SK-N-SH (cell line): ENCODE data around the gene ZNF341. TPM values are rescaled to one million over a fixed set of nuclear protein-coding genes. Genes with fewer than 3 reads are reported as not detected.

ENCODE experiments used
- CTCF ChIA-PET: fragments of 300-600, 350-600 bp; formaldehyde crosslinking; extraction: SDS; loops from one replicate; lab custom pipeline; 2021; lab: Yijun Ruan, JAX
- POLR2A ChIA-PET: fragments of 350-600 bp; sonication (Branson Sonifier 250); formaldehyde crosslinking; extraction: SDS; loops from one replicate; lab custom pipeline; 2020; ENCODE audit warnings: antibody characterized with exemption, inconsistent platforms; lab: Yijun Ruan, JAX
- DNase-seq: peaks from one replicate; pipeline ENCODE4 v3.0.0; 2012
- H2AFZ ChIP-seq: fragments of 200-600 bp; sonication (generic); 2 replicates; pipeline ENCODE4 v1.8.1; 2016; ENCODE audit warnings: antibody characterized with exemption, mild to moderate bottlenecking, low read depth
- H3F3A ChIP-seq: fragments of 200-600 bp; sonication (generic); replicated peaks from 2 replicates; pipeline ENCODE3; 2016; ENCODE audit warnings: antibody characterized with exemption, mild to moderate bottlenecking; ENCODE audit not compliant: insufficient read depth
- H3K27ac ChIP-seq, 2 experiments: fragments of 200-500 bp in 1 of 2; fragments of 200-600 bp in 1 of 2; sonication (Bioruptor generic) in 1 of 2; sonication (generic), shearing (Covaris generic) in 1 of 2; 2 replicates each; pipeline versions ENCODE4 v1.5.1 to v1.6.1; 2014 to 2016; ENCODE audit warnings: low read depth in 2 of 2, inconsistent platforms in 1 of 2, low read length in 1 of 2, mild to moderate bottlenecking in 1 of 2, mixed read lengths in 1 of 2
- H3K27me3 ChIP-seq: fragments of 200-600 bp; sonication (generic), shearing (Covaris generic); 2 replicates; pipeline ENCODE4 v1.6.1; 2016; ENCODE audit warnings: mixed run types; ENCODE audit not compliant: insufficient read depth
- H3K36me3 ChIP-seq, 2 experiments: fragments of 200-500 bp in 1 of 2; fragments of 200-600 bp in 1 of 2; sonication (Bioruptor generic) in 1 of 2; sonication (generic) in 1 of 2; replicated peaks in 1 of 2; 2 replicates each; pipeline versions ENCODE3 to v1.5.1; 2014 to 2016; ENCODE audit warnings: low read length in 1 of 2, mild to moderate bottlenecking in 1 of 2; ENCODE audit not compliant: insufficient read depth in 2 of 2, control insufficient read depth in 1 of 2
- H3K4me1 ChIP-seq, 2 experiments: fragments of 200-500 bp in 1 of 2; fragments of 200-600 bp in 1 of 2; sonication (Bioruptor generic) in 1 of 2; sonication (generic), shearing (Covaris generic) in 1 of 2; 2 replicates each; pipeline versions ENCODE4 v1.5.1 to v1.6.1; 2014 to 2016; ENCODE audit warnings: low read depth in 1 of 2, low read length in 1 of 2, mixed run types in 1 of 2; ENCODE audit not compliant: insufficient read depth in 2 of 2, control insufficient read depth in 1 of 2
- H3K4me2 ChIP-seq: fragments of 200-600 bp; sonication (generic), shearing (Covaris generic); 2 replicates; pipeline ENCODE4 v1.6.1; 2017; ENCODE audit warnings: mixed run types
- H3K4me3 ChIP-seq, 2 experiments: fragments of 200-500 bp in 1 of 2; fragments of 200-600 bp in 1 of 2; sonication (Bioruptor generic) in 1 of 2; sonication (generic), shearing (Covaris generic) in 1 of 2; 2 replicates each; pipeline versions ENCODE4 v1.5.1 to v1.8.1; 2014 to 2016; ENCODE audit warnings: low read depth in 2 of 2, inconsistent platforms in 1 of 2, low read length in 1 of 2, mild to moderate bottlenecking in 1 of 2, mixed read lengths in 1 of 2, moderate library complexity in 1 of 2
- H3K79me2 ChIP-seq: fragments of 200-600 bp; sonication (generic); 2 replicates; pipeline ENCODE4 v1.8.1; 2017; ENCODE audit warnings: mild to moderate bottlenecking; ENCODE audit not compliant: insufficient read depth
- H3K9ac ChIP-seq: fragments of 200-600 bp; sonication (generic); 2 replicates; pipeline ENCODE4 v1.6.1; 2017; ENCODE audit warnings: mixed run types
- H3K9me2 ChIP-seq: fragments of 200-600 bp; sonication (generic); 2 replicates; pipeline ENCODE4 v1.6.1; 2017; ENCODE audit warnings: mixed run types
- H3K9me3 ChIP-seq: fragments of 200-600 bp; sonication (generic); 2 replicates; pipeline ENCODE4 v1.6.1; 2017; ENCODE audit warnings: mixed run types, mild to moderate bottlenecking, moderate library complexity
- H4K20me1 ChIP-seq: fragments of 200-600 bp; sonication (generic); 2 replicates; pipeline ENCODE4 v1.6.1; 2017; ENCODE audit warnings: mild to moderate bottlenecking, mixed run types; ENCODE audit not compliant: insufficient read depth
- CHD2 ChIP-seq: fragments of 150-350 bp; IDR thresholded peaks from 2 replicates; pipeline ENCODE4 v1.6.1; 2018; ENCODE audit warnings: low read length; ENCODE audit not compliant: partially characterized antibody
- ELF1 ChIP-seq: IDR thresholded peaks from 2 replicates; pipeline ENCODE4 v1.4.0; 2012
- EZH2phosphoT487 ChIP-seq: fragments of 200-600 bp; sonication (generic); IDR thresholded peaks from 2 replicates; pipeline ENCODE4 v1.6.1; 2017; ENCODE audit warnings: low read depth, mixed run types, mild to moderate bottlenecking, antibody characterized with exemption, moderate library complexity, borderline replicate concordance
- FOSL2 ChIP-seq: IDR thresholded peaks from 2 replicates; pipeline ENCODE4 v1.4.0; 2012; ENCODE audit warnings: low read depth, mild to moderate bottlenecking, moderate library complexity, borderline replicate concordance
- FOXJ3 ChIP-seq: sonication (generic); formaldehyde crosslinking; IDR thresholded peaks from 2 replicates; pipeline ENCODE4 v1.5.1; 2020; ENCODE audit warnings: mild to moderate bottlenecking, missing genetic modification reagents
- GABPA ChIP-seq: IDR thresholded peaks from 2 replicates; pipeline ENCODE4 v1.4.0; 2012; ENCODE audit warnings: low read depth, mild to moderate bottlenecking
- GATA2 ChIP-seq: sonication (generic); formaldehyde crosslinking; IDR thresholded peaks from 2 replicates; pipeline ENCODE4 v1.5.0; 2020; ENCODE audit warnings: mild to moderate bottlenecking, missing genetic modification reagents
- MEF2A ChIP-seq: IDR thresholded peaks from 2 replicates; pipeline ENCODE4 v1.4.0; 2012; ENCODE audit warnings: low read depth, borderline replicate concordance
- NRF1 ChIP-seq: IDR thresholded peaks from 2 replicates; pipeline ENCODE4 v1.6.1; 2012; ENCODE audit warnings: low read depth, mild to moderate bottlenecking, low read length
- POLR2AphosphoS5 ChIP-seq: IDR thresholded peaks from 2 replicates; pipeline ENCODE4 v1.6.1; 2012; ENCODE audit warnings: low read depth, low read length
- RAD21 ChIP-seq: IDR thresholded peaks from 2 replicates; pipeline ENCODE4 v1.6.1; 2012; ENCODE audit warnings: mild to moderate bottlenecking, low read length
- RFX5 ChIP-seq: IDR thresholded peaks from 2 replicates; pipeline ENCODE4 v1.6.1; 2012; ENCODE audit warnings: mild to moderate bottlenecking, improper control_type of control experiment, low read length
- RXRA ChIP-seq: IDR thresholded peaks from 2 replicates; pipeline ENCODE4 v1.4.0; 2012; ENCODE audit warnings: low read depth, mild to moderate bottlenecking, borderline replicate concordance
- TCF12 ChIP-seq: IDR thresholded peaks from 2 replicates; pipeline ENCODE4 v1.4.0; 2012
- WGBS: methylation state at CpG from one replicate; pipeline ENCODE4 v1.1.6; 2017; ENCODE audit warnings: low lambda C conversion rate; 5-methylcytosine and 5-hydroxymethylcytosine counted together
- polyA plus RNA-seq, 3 experiments: library from polyadenylated mRNA; depleted of rRNA; stranded (reverse); fragments of >200 nt; gene quantifications; 2 replicates each; pipeline ENCODE4 v1.2.3, GENCODE V29; 2012
- TF ChIP-seq, protein P1 (sequence below): fragments of 150-350 bp; IDR thresholded peaks from 2 replicates; pipeline ENCODE4 v1.6.1; 2016; ENCODE audit warnings: mild to moderate bottlenecking, low read depth, low read length
- TF ChIP-seq, protein P2 (sequence below): IDR thresholded peaks from 2 replicates; pipeline ENCODE4; 2012
- TF ChIP-seq, protein P3 (sequence below): IDR thresholded peaks from 2 replicates; pipeline ENCODE4 v1.4.0; 2012; ENCODE audit warnings: low read depth, borderline replicate concordance
- TF ChIP-seq, protein P4 (sequence below): fragments of 200-600 bp; sonication (generic); IDR thresholded peaks from 2 replicates; pipeline ENCODE4 v1.6.1; 2017; ENCODE audit warnings: antibody characterized with exemption, mild to moderate bottlenecking, moderate library complexity
- TF ChIP-seq, protein P5 (sequence below): fragments of 150-350 bp; IDR thresholded peaks from 2 replicates; pipeline ENCODE4 v1.6.1; 2017; ENCODE audit warnings: antibody characterized with exemption, low read length, low read depth, borderline replicate concordance

Gene ZNF341
- polyA plus RNA-seq, 1 of the 3 experiments (the other 2 are of a cell fraction), result 3.2 TPM

DNA sequence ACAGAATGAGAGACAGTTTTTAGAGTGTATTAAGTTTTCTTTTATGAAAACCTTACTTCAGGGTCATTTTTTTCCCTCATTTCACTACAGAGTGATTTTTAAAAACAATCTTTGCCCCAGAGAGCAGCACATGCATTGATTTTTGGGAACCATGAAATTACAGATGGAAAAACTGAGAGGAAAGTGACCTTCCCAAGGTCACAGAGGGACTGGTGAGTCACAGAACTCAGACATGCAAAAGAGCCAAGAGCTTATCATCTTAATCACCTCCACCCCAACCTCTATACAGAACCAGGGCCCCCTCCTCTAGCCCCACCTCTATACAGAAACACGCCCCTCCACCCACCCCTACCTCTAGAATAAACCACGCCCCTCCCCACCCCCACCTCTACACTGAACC, 22.4 kb upstream of the ZNF341 start:
- Histone ChIP-seq H4K20me1 (no peaks in the 10 kb centered on the region), H3F3A (no peaks in the 10 kb centered on the region), H3K4me1 (no peaks in the 10 kb centered on the region), H3K9ac (no peak overlapping the region), H3K9me3 (no peaks in the 10 kb centered on the region), H3K27me3 (no peaks in the 10 kb centered on the region), H3K27ac (no peak overlapping the region), H3K79me2 (no peaks in the 10 kb centered on the region), H3K36me3 (peaks cover 0 to 5% of the 10 kb centered on the region in 2 experiments), H3K9me2 (no peaks in the 10 kb centered on the region), H3K4me3 (no peak overlapping the region), H3K4me2 (no peak overlapping the region), H2AFZ (no peak overlapping the region)
- no peak for DNase-seq
- ChIA-PET POLR2A (no interaction called here), CTCF (interaction anchor here (1.5 kb wide), 1 partner anchor 10 kb away, joined by 3 read pairs; no protein-coding TSS in a partner anchor)
- no peak for TF ChIP-seq GATA2 (CRISPR knock-in tag)
- WGBS, result 64% methylated on average over 2 of the region's 2 CpGs

DNA sequence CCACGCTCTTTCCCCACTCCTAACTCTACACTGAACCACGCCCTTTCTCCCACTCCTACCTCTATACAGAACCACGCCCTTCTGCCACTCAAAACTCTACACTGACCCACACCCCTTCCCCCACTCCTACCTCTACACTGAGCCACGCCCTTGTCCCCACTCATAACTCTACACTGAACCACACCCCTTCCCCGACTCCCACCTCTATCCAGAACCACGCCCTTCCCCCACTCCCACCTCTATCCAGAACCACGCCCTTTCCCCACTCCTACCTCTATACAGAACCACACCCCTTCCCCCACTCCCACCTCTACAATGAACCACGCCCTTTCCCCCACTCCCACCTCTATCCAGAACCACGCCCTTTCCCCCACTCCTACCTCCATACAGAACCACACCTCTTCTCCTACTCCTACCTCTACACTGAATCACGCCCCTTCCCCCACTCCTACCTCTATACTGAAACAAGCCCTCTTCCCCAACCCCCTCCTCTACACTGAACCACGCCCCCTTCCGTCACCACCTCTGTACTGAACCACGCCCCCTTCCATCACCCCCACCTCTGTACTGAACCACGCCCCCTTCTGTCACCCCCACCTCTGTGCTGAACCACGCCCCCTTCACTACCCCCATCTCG, 21.8 kb upstream of the ZNF341 start:
- TF ChIP-seq NRF1, result no peak
- TF ChIP-seq, protein P1, sequence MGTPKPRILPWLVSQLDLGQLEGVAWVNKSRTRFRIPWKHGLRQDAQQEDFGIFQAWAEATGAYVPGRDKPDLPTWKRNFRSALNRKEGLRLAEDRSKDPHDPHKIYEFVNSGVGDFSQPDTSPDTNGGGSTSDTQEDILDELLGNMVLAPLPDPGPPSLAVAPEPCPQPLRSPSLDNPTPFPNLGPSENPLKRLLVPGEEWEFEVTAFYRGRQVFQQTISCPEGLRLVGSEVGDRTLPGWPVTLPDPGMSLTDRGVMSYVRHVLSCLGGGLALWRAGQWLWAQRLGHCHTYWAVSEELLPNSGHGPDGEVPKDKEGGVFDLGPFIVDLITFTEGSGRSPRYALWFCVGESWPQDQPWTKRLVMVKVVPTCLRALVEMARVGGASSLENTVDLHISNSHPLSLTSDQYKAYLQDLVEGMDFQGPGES, result no peak
- TF ChIP-seq, protein P2, sequence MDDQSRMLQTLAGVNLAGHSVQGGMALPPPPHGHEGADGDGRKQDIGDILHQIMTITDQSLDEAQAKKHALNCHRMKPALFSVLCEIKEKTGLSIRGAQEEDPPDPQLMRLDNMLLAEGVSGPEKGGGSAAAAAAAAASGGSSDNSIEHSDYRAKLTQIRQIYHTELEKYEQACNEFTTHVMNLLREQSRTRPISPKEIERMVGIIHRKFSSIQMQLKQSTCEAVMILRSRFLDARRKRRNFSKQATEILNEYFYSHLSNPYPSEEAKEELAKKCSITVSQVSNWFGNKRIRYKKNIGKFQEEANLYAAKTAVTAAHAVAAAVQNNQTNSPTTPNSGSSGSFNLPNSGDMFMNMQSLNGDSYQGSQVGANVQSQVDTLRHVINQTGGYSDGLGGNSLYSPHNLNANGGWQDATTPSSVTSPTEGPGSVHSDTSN, result no peak
- TF ChIP-seq, protein P3, sequence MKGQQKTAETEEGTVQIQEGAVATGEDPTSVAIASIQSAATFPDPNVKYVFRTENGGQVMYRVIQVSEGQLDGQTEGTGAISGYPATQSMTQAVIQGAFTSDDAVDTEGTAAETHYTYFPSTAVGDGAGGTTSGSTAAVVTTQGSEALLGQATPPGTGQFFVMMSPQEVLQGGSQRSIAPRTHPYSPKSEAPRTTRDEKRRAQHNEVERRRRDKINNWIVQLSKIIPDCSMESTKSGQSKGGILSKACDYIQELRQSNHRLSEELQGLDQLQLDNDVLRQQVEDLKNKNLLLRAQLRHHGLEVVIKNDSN, result no peak
- TF ChIP-seq GABPA, result no peak
- TF ChIP-seq TCF12, result no peak
- no peak for TF ChIP-seq EZH2phosphoT487
- no peak for TF ChIP-seq GATA2 (CRISPR knock-in tag)
- no peak for TF ChIP-seq RXRA
- TF ChIP-seq FOXJ3 (CRISPR knock-in tag), result no peak
- TF ChIP-seq ELF1, result no peak
- TF ChIP-seq CHD2, result no peak
- TF ChIP-seq FOSL2, result no peak
- no peak for TF ChIP-seq MEF2A
- no peak for TF ChIP-seq POLR2AphosphoS5
- no peak for TF ChIP-seq RFX5
- TF ChIP-seq, protein P4, sequence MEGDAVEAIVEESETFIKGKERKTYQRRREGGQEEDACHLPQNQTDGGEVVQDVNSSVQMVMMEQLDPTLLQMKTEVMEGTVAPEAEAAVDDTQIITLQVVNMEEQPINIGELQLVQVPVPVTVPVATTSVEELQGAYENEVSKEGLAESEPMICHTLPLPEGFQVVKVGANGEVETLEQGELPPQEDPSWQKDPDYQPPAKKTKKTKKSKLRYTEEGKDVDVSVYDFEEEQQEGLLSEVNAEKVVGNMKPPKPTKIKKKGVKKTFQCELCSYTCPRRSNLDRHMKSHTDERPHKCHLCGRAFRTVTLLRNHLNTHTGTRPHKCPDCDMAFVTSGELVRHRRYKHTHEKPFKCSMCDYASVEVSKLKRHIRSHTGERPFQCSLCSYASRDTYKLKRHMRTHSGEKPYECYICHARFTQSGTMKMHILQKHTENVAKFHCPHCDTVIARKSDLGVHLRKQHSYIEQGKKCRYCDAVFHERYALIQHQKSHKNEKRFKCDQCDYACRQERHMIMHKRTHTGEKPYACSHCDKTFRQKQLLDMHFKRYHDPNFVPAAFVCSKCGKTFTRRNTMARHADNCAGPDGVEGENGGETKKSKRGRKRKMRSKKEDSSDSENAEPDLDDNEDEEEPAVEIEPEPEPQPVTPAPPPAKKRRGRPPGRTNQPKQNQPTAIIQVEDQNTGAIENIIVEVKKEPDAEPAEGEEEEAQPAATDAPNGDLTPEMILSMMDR, result no peak
- no peak for TF ChIP-seq RAD21
- TF ChIP-seq, protein P5, sequence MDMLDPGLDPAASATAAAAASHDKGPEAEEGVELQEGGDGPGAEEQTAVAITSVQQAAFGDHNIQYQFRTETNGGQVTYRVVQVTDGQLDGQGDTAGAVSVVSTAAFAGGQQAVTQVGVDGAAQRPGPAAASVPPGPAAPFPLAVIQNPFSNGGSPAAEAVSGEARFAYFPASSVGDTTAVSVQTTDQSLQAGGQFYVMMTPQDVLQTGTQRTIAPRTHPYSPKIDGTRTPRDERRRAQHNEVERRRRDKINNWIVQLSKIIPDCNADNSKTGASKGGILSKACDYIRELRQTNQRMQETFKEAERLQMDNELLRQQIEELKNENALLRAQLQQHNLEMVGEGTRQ, result no peak
- Histone ChIP-seq H3F3A (no peaks in the 10 kb centered on the region), H3K9me2 (no peaks in the 10 kb centered on the region), H3K27ac (no peak overlapping the region), H3K79me2 (no peaks in the 10 kb centered on the region), H3K4me1 (no peaks in the 10 kb centered on the region), H3K4me2 (no peak overlapping the region), H3K27me3 (no peaks in the 10 kb centered on the region), H3K36me3 (peaks cover 0 to 5% of the 10 kb centered on the region in 2 experiments), H2AFZ (no peak overlapping the region), H4K20me1 (no peaks in the 10 kb centered on the region), H3K4me3 (no peak overlapping the region), H3K9me3 (no peaks in the 10 kb centered on the region), H3K9ac (no peak overlapping the region)
- ChIA-PET POLR2A (no interaction called here), CTCF (interaction anchor here (1.5 kb wide), 1 partner anchor 9 kb away, joined by 3 read pairs; no protein-coding TSS in a partner anchor)
- 89% methylated on average over 16 of the region's 16 CpGs for WGBS
- DNase-seq, result no peak
